ENCODE data around the gene SREBF1. TPM values are rescaled to one million over a fixed set of nuclear protein-coding genes. Genes with fewer than 3 reads are reported as not detected.

The SREBF1 gene
- total RNA-seq, 1 donor from 2014 or later, result 175 TPM

DNA sequence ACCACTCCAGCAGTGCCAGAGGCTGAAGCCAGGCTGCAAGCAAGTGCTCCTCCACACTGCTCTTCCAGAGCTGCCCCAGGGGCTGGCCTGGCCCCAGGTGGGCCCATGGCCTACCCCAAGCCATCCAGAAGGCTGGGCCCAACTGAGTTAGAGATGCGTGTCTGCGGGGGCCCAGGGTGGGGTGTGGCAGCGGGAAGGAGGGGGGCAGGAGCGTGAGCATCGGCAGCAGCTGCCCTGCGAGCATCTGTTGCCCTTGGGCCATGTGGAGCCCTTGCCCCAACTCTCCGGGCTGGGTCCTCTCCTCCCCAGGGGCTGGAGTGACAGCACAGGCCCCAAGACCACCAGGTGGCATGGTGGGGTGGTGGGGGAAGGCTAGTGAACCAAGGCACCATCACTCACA, 7.3 kb upstream of the SREBF1 start:
- no peaks in the 10 kb centered on the region for H3K9me3 Mint-ChIP-seq
- DNase-seq (ENCODE audit: low spot score), result no peak
- no peak overlapping the region for H3K4me3 Mint-ChIP-seq (ENCODE audit: low read depth)
- H3K36me3 Mint-ChIP-seq (ENCODE audit: low read depth), result peaks cover 7% of the 10 kb centered on the region
- no peak overlapping the region for H3K27ac Mint-ChIP-seq
- H3K4me1 Mint-ChIP-seq (ENCODE audit: low read depth), result peaks cover 28% of the 10 kb centered on the region
- H3K27me3 Mint-ChIP-seq (ENCODE audit: low read depth), result no peaks in the 10 kb centered on the region
- intact Hi-C loops (cut with micrococcal nuclease), result no loop called here

DNA sequence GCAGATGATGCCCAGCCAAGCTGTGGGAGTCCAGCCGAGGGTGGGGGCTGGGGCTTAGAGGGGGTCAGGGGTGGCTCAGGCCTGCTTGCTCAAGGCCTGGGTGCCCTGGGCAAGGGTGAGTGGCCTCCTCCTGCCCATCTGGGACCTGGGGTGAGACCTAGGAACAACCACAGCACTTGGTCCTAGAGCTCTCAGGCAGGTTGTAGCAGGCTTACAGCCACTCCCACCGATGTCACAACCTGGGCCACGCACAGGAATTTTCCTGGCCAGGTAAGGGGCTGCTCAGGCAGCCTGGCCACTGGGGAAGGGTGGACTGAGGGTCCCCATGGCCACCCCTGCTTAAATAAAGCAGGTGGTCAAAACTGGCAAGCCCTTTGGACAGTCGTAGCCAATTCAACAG, 6.3 kb upstream of the SREBF1 start:
- H3K4me3 Mint-ChIP-seq (ENCODE audit: low read depth), result no peak overlapping the region
- no peak for DNase-seq (ENCODE audit: low spot score)
- no peak overlapping the region for H3K27ac Mint-ChIP-seq
- H3K36me3 Mint-ChIP-seq (ENCODE audit: low read depth), result peaks cover 7% of the 10 kb centered on the region
- no peaks in the 10 kb centered on the region for H3K27me3 Mint-ChIP-seq (ENCODE audit: low read depth)
- no peaks in the 10 kb centered on the region for H3K9me3 Mint-ChIP-seq
- peaks cover 29% of the 10 kb centered on the region for H3K4me1 Mint-ChIP-seq (ENCODE audit: low read depth)
- intact Hi-C loops (cut with micrococcal nuclease), result no loop called here

DNA sequence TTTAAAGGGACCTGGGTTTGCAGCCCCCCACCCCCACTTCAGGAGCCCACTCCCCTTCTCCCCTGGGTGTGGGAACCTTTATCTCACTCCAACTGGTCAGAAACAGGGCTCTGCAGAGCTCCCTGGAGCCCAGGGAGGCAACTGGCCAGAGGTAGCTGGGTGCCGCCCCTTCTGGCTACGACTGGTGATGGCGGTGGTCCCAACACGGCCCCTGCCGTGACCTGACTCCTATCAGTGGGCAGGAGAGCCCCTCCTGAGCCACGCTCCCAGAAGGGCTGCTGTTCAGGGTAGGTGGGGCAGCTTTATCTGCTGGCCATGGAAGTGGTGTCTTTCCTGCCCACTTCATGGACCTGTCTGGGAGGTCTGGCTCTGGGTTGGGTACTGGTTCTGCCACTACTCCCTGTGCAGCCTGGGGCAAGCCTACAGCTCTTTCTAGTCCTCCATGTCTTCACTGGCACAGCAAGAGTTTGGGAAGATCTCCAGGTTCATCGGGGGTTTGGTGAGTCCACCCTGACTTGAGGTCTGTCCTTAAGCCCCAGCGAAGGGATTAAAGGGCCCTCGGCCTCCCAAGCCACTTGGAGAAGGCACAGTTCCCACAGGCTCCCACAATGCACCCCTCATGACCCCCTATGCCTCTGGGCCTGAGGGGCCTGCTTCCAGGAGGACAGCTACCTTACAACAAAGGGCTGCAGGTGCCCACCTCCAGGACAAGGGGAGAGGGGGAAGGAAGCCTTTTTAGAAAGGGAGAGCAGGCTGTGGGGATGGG, 5.5 kb upstream of the SREBF1 start:
- H3K36me3 Mint-ChIP-seq (ENCODE audit: low read depth), result peaks cover 5% of the 10 kb centered on the region
- H3K4me3 Mint-ChIP-seq (ENCODE audit: low read depth), result no peak overlapping the region
- H3K27ac Mint-ChIP-seq, result no peak overlapping the region
- H3K9me3 Mint-ChIP-seq, result no peaks in the 10 kb centered on the region
- no peak for DNase-seq (ENCODE audit: low spot score)
- peaks cover 34% of the 10 kb centered on the region for H3K4me1 Mint-ChIP-seq (ENCODE audit: low read depth)
- intact Hi-C loops (cut with micrococcal nuclease), result no loop called here
- no peaks in the 10 kb centered on the region for H3K27me3 Mint-ChIP-seq (ENCODE audit: low read depth)

DNA sequence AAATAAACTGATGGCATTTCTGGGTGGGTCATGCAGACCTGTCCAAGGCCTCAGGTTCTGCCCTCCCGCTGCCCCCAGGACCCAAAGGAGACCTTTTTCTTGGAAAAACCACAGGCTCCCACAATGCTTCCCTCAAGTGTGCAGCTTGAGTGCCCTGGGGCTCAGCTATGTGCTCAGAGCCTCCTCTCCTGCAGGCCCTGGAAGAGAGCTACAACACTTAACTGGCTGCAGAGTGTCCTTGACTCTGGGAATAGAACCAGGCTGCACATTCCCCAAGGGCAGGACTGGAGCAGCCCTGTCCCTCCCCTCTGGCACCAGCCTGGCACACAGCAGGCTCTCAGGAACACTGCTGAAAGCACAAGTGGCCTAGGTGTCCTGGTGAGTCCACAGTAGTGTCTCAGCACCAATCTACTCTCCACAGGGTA, 4.8 kb upstream of the SREBF1 start:
- no peak overlapping the region for H3K4me3 Mint-ChIP-seq (ENCODE audit: low read depth)
- no peak overlapping the region for H3K27ac Mint-ChIP-seq
- intact Hi-C loops (cut with micrococcal nuclease), result no loop called here
- no peaks in the 10 kb centered on the region for H3K9me3 Mint-ChIP-seq
- H3K27me3 Mint-ChIP-seq (ENCODE audit: low read depth), result no peaks in the 10 kb centered on the region
- no peak for DNase-seq (ENCODE audit: low spot score)
- no peaks in the 10 kb centered on the region for H3K36me3 Mint-ChIP-seq (ENCODE audit: low read depth)
- H3K4me1 Mint-ChIP-seq (ENCODE audit: low read depth), result peaks cover 35% of the 10 kb centered on the region

DNA sequence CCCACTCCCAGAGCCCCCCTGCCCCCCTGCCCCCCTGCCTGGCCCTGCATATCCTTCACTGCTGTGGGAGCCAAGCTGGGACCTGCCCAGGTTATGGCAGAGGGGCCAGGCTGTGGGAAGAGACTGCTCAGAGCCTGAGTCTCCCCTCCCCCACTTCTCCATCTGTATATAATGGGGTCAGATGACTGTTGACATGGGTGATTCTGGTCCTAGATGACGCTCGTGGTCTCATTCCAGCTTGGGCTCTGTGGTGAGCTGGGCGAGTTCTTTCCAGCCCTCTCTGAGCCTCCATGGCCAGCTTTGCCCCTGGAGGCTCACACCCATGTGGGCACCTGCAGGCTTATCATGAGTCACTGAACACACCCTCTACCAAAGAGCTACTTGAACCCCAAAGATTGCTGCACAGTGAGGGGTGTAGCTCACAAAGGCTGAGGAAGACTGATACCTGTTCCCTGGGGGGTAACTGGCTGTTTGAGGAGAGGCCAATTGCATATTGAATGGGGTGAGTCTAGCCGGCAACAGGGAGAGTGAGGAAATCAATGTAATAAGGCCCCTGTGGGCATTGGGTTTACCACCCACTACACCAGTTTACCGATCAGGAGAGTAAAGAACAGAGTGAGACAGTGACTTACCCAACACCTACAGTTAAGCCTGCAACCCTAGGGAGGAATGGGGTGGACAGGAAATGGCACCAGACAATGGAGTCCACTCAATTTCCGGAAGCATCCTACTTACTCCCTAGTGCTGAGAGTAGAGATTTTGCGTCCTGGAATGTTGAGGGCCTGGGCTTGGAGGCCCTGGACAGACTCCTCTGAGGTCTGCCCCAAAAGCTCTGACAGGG, 4.2 kb upstream of the SREBF1 start:
- Mint-ChIP-seq H3K4me1 (ENCODE audit: low read depth) (peaks cover 37% of the 10 kb centered on the region), H3K36me3 (ENCODE audit: low read depth) (peaks cover 1% of the 10 kb centered on the region), H3K27ac (peak overlapping the region; percentile 95), H3K9me3 (no peaks in the 10 kb centered on the region), H3K27me3 (ENCODE audit: low read depth) (no peaks in the 10 kb centered on the region), H3K4me3 (ENCODE audit: low read depth) (peak overlapping the region; percentile 82)
- DNase-seq (ENCODE audit: low spot score), result no peak
- intact Hi-C loops (cut with micrococcal nuclease), result no loop called here

DNA sequence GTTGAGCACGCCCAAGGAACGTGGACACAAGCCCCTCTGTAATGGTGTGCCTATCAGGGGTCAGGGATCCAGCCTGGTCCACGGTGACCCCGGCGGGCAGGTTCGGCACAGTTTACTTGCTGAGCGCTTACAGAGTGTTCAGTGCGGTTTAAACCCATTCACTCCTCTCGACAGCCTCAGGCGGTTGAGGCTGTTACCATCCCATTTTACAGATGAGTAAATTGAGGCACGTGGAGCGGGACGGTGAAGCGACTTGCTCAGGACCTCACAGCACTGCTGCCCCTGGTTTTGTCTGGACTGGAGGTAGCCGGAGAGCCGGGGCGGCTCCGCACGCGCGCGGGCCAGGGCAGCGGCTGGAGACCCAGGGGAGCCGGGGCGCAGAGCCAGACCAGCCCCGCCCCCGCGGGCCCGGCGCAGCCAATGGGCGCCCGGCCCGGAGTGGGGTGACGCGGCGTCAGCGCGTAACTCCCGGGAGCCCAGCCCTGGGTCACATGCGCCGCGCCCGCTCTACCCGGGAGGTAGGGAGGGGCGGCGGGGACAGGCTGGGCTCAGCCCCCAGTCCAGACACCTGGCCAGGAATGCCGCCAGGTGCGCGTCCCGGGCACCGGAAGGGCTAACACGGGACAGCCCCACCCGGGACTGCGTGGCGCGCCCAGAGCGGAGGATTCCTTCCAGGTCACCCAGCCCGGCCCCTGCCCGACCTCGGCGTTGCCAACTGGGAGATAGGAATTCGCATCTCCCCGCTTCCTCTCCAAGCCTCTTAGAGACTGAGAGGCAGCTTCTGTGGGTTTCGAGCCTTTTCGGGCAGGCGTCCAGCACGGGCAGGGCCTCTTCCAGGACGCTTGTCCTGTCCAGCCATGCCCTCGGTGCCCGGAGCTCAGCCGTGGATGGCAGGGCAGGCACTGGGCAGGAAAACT, 3.3 kb upstream of the SREBF1 start:
- Mint-ChIP-seq H3K27me3 (ENCODE audit: low read depth) (no peaks in the 10 kb centered on the region), H3K4me3 (ENCODE audit: low read depth) (peak overlapping the region; percentile 78), H3K36me3 (ENCODE audit: low read depth) (peaks cover 9% of the 10 kb centered on the region), H3K9me3 (no peaks in the 10 kb centered on the region), H3K4me1 (ENCODE audit: low read depth) (peaks cover 43% of the 10 kb centered on the region), H3K27ac (peak overlapping the region; percentile 95)
- DNase-seq (ENCODE audit: low spot score), result peak; percentile 82
- intact Hi-C loops (cut with micrococcal nuclease), result no loop called here

DNA sequence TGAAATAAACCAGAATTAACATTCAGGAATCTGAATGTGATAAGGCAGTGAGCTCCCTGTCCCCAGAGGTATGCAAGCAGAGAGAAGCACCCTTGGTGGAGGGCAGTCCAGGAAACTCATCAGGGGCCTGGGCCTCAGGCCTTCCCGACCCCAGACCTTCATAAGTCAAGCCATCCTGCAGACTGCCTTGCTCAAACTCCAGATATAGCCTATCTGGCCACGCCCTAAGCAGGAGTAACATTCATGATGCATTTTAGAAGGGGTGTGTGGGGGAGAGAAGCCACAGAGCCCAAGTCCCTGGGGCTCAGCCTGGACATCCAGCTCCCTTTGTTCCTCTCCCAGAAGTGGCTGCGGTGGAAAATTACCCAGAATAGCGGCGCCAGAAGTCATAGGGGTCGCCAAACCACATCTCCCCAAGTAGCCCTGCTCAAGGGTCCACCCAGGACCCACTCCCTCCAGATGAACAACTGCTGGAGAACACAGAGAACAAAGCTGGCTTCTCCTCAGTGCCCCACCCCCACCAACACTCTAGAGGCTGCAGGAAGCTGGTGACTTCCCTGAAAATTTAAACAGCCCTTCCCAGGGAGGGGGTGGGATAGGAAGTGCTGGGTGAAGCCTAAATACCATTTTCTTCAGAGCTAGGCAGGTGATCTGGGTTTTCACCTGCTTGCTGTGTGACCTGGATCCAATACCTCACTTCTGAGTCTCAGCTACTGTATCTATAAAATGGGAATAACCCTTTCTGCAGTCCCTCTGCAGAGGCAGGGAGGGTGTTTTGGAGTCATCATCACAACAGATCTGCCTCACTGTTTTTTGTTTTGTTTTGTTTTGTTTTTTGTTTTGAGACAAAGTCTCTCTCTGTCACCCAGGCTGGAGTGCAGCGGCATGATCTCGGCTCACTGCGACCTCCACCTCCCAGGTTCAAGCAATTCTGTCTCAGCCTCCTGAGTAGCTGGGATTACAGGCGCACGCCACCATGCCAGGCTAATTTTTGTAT, 1.5 kb upstream of the SREBF1 start:
- Mint-ChIP-seq H3K4me1 (ENCODE audit: low read depth) (peaks cover 61% of the 10 kb centered on the region), H3K27ac (peak overlapping the region; percentile 88), H3K4me3 (ENCODE audit: low read depth) (peak overlapping the region; percentile 95), H3K36me3 (ENCODE audit: low read depth) (peaks cover 26% of the 10 kb centered on the region), H3K9me3 (no peaks in the 10 kb centered on the region), H3K27me3 (ENCODE audit: low read depth) (no peaks in the 10 kb centered on the region)
- intact Hi-C loops (cut with micrococcal nuclease), result no loop called here
- DNase-seq (ENCODE audit: low spot score), result no peak

DNA sequence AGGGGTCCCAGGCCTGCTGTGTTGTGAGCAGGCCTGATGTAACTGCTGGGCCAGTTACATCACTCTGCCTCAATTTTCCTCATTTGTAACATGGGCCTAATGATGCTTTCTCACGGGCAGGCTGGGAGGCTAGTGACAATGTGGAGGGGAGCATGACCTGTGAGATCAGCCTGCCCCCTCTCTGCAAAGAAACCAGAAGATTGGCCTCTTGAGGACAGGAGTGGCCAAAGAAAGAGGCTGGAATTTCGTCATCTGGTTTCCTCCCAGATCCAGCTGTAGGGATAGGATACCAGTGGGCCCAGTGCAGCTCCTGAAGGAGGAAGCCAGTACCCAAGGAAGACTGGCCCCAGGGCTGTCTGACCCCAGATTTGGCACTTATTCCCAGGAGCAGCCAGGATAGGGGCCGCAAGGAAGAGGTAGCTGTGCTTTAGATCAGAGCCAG, 615 bp upstream of the SREBF1 start:
- H3K4me3 Mint-ChIP-seq (ENCODE audit: low read depth), result peak overlapping the region; percentile 95
- H3K27me3 Mint-ChIP-seq (ENCODE audit: low read depth), result no peaks in the 10 kb centered on the region
- peaks cover 27% of the 10 kb centered on the region for H3K36me3 Mint-ChIP-seq (ENCODE audit: low read depth)
- no peaks in the 10 kb centered on the region for H3K9me3 Mint-ChIP-seq
- intact Hi-C loops (cut with micrococcal nuclease), result no loop called here
- peaks cover 61% of the 10 kb centered on the region for H3K4me1 Mint-ChIP-seq (ENCODE audit: low read depth)
- H3K27ac Mint-ChIP-seq, result peak overlapping the region; percentile 88
- no peak for DNase-seq (ENCODE audit: low spot score)

DNA sequence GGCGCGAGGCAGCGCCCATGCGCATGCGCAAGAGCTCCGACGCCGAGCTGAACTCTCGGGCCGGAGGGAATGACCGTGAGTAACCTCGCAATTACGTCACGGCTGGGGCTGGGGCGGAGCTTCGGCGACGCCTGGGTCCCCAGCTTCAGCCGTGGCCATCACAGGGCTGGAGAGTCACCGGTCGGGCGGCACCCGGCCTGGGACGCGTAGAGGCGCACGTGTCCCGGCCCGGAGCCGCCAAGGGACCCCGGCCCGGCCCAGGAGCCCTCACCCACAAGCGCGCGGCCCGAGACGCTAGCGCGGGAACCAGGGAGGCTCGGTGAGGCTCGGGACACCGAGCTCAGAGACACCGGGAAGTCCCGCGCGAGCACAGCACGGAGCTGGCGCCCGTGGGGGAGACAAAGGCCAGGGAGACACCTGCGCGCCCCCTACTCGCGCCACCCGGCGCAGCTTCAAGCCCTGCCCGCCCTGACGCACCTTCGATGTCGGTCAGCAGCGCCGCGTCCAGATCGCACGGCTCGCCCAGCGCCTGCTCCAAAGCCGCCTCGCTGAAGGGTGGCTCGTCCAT, 452 bp downstream of the SREBF1 start:
- intact Hi-C loops (cut with micrococcal nuclease), result loop anchor here (1.0 kb wide), 2 partner anchors 12 to 18 kb away; no protein-coding TSS in a partner anchor
- peak overlapping the region; percentile 92 for H3K27ac Mint-ChIP-seq
- H3K4me1 Mint-ChIP-seq (ENCODE audit: low read depth), result peaks cover 63% of the 10 kb centered on the region
- peak; percentile 95 for DNase-seq (ENCODE audit: low spot score)
- H3K9me3 Mint-ChIP-seq, result no peaks in the 10 kb centered on the region
- H3K27me3 Mint-ChIP-seq (ENCODE audit: low read depth), result no peaks in the 10 kb centered on the region
- peak overlapping the region; percentile 95 for H3K4me3 Mint-ChIP-seq (ENCODE audit: low read depth)
- H3K36me3 Mint-ChIP-seq (ENCODE audit: low read depth), result peaks cover 36% of the 10 kb centered on the region

DNA sequence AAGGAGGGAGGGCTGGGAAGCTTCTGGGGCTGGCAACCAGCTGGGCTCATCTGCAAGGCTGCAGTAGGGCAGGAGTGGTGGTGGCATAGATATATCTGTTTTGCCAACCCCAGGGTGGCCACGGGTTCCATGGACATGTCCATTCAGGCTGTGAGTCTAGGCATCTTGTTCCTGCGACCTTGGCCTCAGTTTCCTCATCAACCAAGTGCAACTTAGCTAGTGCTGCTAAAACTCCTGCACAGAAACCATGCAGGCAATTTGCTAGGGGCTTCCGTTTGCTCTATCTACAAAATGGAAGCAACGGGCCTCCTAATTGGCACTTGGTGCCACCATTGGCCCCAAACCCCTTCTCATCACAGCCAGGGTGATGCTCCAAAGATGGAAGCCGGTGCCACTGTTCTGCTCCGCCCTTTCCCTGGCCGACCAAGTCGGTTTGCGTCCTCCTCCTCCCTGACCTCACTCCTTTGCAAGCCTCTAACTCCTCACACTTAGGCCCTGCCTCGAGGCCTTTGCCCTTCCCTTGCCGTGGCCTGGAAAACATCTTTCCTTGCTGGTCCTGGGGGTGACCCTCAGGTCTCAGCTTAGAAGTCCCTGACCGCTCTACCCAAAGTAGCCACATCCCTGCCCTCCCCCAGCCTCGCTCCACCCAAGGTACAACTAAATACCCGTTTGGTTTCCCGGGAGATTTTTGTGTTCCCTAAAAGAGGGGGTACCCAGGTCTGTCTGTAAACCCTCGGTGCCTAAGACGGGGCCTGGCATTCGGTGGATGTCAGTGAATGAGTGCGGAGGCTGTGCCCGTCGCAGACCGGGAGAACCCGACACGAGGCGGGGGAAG, 1.2 kb downstream of the SREBF1 start:
- Mint-ChIP-seq H3K27me3 (ENCODE audit: low read depth) (no peaks in the 10 kb centered on the region), H3K27ac (peak overlapping the region; percentile 92), H3K9me3 (no peaks in the 10 kb centered on the region), H3K4me1 (ENCODE audit: low read depth) (peaks cover 59% of the 10 kb centered on the region), H3K36me3 (ENCODE audit: low read depth) (peaks cover 42% of the 10 kb centered on the region), H3K4me3 (ENCODE audit: low read depth) (peak overlapping the region; percentile 95)
- intact Hi-C loops (cut with micrococcal nuclease), result loop anchor here (1.0 kb wide), 2 partner anchors 11 to 19 kb away; no protein-coding TSS in a partner anchor
- DNase-seq (ENCODE audit: low spot score), result no peak

DNA sequence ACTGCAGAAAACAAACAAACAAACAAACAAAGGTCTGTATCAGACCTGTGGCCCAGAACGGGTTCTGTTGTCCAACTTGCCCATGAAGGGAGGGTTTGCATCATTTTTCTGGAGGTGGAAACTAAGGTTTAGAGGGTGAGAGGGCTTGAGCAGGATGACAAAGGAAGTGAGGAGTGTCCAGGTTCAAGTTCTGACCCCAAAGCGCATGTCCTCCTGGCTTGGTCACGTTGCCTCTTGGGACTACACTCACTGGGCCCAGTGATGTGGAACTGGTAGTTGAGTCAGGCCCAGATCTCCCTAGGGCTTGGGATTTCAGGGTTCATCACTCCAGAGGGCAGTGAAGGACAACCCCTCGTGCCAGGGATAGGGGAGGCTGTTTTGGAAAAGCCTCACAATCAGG, 1.8 kb downstream of the SREBF1 start:
- H3K4me1 Mint-ChIP-seq (ENCODE audit: low read depth), result peaks cover 59% of the 10 kb centered on the region
- H3K27ac Mint-ChIP-seq, result peak overlapping the region; percentile 92
- H3K9me3 Mint-ChIP-seq, result no peaks in the 10 kb centered on the region
- H3K27me3 Mint-ChIP-seq (ENCODE audit: low read depth), result no peaks in the 10 kb centered on the region
- peaks cover 42% of the 10 kb centered on the region for H3K36me3 Mint-ChIP-seq (ENCODE audit: low read depth)
- H3K4me3 Mint-ChIP-seq (ENCODE audit: low read depth), result peak overlapping the region; percentile 95
- no peak for DNase-seq (ENCODE audit: low spot score)
- intact Hi-C loops (cut with micrococcal nuclease), result no loop called here
